Measurements from ENCODE around the gene ID2. TPM values are rescaled to one million over a fixed set of nuclear protein-coding genes. Genes with fewer than 3 reads are reported as not detected.

The ID2 gene
- 63.2 to 116 TPM (median 89.3 TPM) in 5 replicates for total RNA-seq (2022; extraction: Qiagen RNA extraction; ENCODE audit: low read depth)

DNA sequence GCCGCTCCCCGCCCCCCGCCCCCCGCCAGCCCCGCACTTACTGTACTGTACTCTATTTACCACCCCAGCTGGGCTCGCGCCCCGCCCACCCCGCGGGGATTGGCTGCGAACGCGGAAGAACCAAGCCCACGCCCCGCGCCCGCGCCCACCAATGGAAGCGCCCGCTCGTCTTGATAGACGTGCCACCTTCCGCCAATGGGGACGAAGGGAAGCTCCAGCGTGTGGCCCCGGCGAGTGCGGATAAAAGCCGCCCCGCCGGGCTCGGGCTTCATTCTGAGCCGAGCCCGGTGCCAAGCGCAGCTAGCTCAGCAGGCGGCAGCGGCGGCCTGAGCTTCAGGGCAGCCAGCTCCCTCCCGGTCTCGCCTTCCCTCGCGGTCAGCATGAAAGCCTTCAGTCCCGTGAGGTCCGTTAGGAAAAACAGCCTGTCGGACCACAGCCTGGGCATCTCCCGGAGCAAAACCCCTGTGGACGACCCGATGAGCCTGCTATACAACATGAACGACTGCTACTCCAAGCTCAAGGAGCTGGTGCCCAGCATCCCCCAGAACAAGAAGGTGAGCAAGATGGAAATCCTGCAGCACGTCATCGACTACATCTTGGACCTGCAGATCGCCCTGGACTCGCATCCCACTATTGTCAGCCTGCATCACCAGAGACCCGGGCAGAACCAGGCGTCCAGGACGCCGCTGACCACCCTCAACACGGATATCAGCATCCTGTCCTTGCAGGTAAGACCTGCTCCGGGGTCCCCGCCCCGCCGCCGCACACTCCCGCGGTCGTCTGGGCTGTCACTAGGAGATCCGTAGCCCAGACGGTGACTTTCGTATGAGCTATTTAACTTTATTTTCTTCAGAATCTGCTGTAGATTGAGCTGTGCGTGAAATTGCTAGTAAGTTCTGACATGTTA lies at the start of gene ID2:
Gene ID2 (plus strand): TSS at position 271 of the 907 bp plus-strand sequence. CDS start 110 bp downstream, at position 381.

Other genes starting within 250 kb of the ID2 start
- 14.0 to 20.0 TPM (median 18.9 TPM) in 5 replicates for gene KIDINS220, start 155.6 kb downstream of the ID2 start, total RNA-seq (2022; extraction: Qiagen RNA extraction; ENCODE audit: low read depth)

Data from A549 treated with RU486 at 1 μM for 4 hours (cell line).